Nephron progenitor cell (in vitro differentiated cells): ENCODE measurements around the gene CNTNAP2.
"Not testable (repeated sequence)": the region's sequence is repeated elsewhere in the genome, so short reads cannot be mapped to it uniquely, and the experiment has no call there.

Experiments used
- DNase-seq: peaks from one replicate; pipeline ENCODE4 v3.0.0; 2021
- H3K27ac Mint-ChIP-seq: 2 replicates; pipeline ENCODE4 v1.8.0; 2021; ENCODE audit warnings: mild to moderate bottlenecking, moderate library complexity, mixed read lengths
- H3K27me3 Mint-ChIP-seq: 2 replicates; pipeline ENCODE4 v1.8.0; 2021; ENCODE audit warnings: mild to moderate bottlenecking, low read depth, mixed read lengths; ENCODE audit not compliant: poor library complexity
- H3K36me3 Mint-ChIP-seq: 2 replicates; pipeline ENCODE4 v1.8.0; 2021; ENCODE audit warnings: low read depth, mixed read lengths
- H3K4me1 Mint-ChIP-seq: 2 replicates; pipeline ENCODE4 v1.8.0; 2021; ENCODE audit warnings: mixed read lengths
- H3K4me3 Mint-ChIP-seq: 2 replicates; pipeline ENCODE4 v1.8.0; 2021; ENCODE audit warnings: mild to moderate bottlenecking, moderate library complexity, mixed read lengths
- H3K9me3 Mint-ChIP-seq: 2 replicates; pipeline ENCODE4 v1.8.0; 2021; ENCODE audit warnings: mild to moderate bottlenecking, moderate library complexity, mixed read lengths
- CTCF ChIP-seq: fragments of 200-600 bp; sonication (generic); IDR thresholded peaks from 2 replicates; pipeline ENCODE4 v1.5.0; 2021; ENCODE audit warnings: antibody characterized with exemption

Gene CNTNAP2

DNA sequence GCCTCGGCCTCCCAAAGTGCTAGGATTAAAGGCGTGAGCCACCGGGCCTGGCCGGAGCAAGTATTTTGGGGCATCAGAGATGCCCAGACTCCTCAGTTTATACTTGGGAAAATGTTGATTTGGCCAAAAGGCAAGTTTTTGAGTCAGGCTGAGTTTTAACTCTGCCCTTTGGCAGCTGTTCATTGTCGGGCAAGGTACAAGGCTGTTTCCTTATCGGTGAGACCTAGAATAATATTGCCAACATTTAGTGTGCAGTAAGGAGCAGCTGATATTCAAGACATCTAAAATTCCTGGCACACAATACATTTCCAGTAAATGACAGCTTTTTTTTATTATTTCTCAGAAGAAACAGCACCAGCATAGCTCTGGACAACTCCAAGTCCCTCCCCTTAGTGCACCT is 2326.3 kb downstream of the CNTNAP2 start:
- TF ChIP-seq CTCF = no peak
- peaks cover 25% of the 10 kb centered on the region for H3K9me3 Mint-ChIP-seq
- H3K4me3 Mint-ChIP-seq = no peak overlapping the region
- H3K36me3 Mint-ChIP-seq = peaks cover 7% of the 10 kb centered on the region
- H3K27ac Mint-ChIP-seq = no peak overlapping the region
- H3K27me3 Mint-ChIP-seq = peaks cover 4% of the 10 kb centered on the region
- DNase-seq = no peak
- H3K4me1 Mint-ChIP-seq = no peaks in the 10 kb centered on the region

- no peak for DNase-seq
- Mint-ChIP-seq H3K4me1 (no peaks in the 10 kb centered on the region), H3K36me3 (peaks cover 7% of the 10 kb centered on the region), H3K27ac (no peak overlapping the region), H3K27me3 (peaks cover 4% of the 10 kb centered on the region), H3K4me3 (no peak overlapping the region), H3K9me3 (peaks cover 25% of the 10 kb centered on the region)
- no peak for TF ChIP-seq CTCF
Measured at GRCh38 chr7:148445260-148446044, 2328.9 kb downstream of the CNTNAP2 start.

DNA sequence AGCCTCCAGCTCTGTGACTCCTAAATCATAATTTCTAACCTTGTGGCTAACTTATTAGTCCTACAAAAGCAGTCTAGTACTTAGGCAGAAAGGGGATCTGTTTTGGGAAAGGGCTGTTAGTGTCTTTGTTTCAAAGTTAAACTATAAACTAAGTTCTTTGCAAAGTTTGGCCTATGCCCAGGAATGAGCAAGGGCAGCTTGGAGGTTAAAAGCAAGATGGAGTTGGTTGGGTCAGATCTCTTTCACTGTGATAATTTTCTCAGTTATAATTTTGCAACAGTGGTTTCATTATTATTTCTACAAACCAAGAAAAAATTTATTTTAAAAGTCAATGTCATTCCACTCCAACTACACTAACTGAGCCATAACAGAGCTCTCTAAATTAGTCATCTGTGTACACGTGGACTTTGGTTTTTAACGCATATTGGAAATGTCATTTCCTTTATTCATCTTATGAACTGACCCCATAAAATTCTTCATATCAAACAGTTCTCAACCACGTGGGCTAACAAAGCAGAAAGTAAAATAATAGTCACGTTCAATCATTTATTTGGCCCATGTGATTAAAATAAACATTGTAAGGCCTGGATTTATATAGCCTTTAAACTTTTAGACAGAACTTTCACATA is 2330.7 kb downstream of the CNTNAP2 start:
- Mint-ChIP-seq H3K36me3 (peaks cover 7% of the 10 kb centered on the region), H3K9me3 (peaks cover 25% of the 10 kb centered on the region), H3K4me1 (no peaks in the 10 kb centered on the region), H3K27ac (no peak overlapping the region), H3K4me3 (no peak overlapping the region), H3K27me3 (peaks cover 4% of the 10 kb centered on the region)
- DNase-seq = no peak
- no peak for TF ChIP-seq CTCF

GRCh38 chr7:148451526-148451925 is 2334.9 kb downstream of the CNTNAP2 start:
- not testable (repeated sequence) for H3K9me3 Mint-ChIP-seq, H3K27ac Mint-ChIP-seq, H3K27me3 Mint-ChIP-seq, H3K4me1 Mint-ChIP-seq, DNase-seq, H3K4me3 Mint-ChIP-seq, H3K36me3 Mint-ChIP-seq

DNA sequence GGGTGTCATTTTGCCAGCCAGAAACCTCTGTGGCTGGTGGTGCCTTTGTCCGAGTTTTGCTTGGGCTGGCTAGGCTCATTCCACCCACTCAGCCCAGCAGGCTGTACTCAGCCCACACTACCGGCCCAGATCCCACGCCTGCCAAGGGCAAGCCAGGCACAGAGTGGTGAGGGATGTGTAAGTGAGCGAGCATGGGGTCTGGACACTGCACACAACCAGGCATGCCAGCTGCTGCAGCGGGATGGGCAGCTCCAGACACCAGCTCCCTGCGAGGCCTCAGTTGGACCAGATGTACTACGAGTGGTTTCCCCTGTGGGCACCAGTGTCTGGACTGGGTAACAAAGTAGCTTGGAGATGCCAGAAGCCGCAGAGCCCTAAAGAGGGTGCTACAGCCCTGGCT is 2339.8 kb downstream of the CNTNAP2 start:
- TF ChIP-seq CTCF = no peak
- no peak overlapping the region for H3K4me3 Mint-ChIP-seq

GRCh38 chr7:148457310-148457921 is 2340.8 kb downstream of the CNTNAP2 start:
- Mint-ChIP-seq H3K27ac (no peak overlapping the region), H3K4me1 (no peaks in the 10 kb centered on the region), H3K9me3 (no peaks in the 10 kb centered on the region), H3K36me3 (no peaks in the 10 kb centered on the region), H3K4me3 (no peak overlapping the region), H3K27me3 (peaks cover 17% of the 10 kb centered on the region)
- no peak for DNase-seq
- TF ChIP-seq CTCF = no peak

More for the DNA sequence above, 2339.8 kb downstream of the CNTNAP2 start:
- H3K27me3 Mint-ChIP-seq = peaks cover 14% of the 10 kb centered on the region
- H3K9me3 Mint-ChIP-seq = no peaks in the 10 kb centered on the region
- H3K27ac Mint-ChIP-seq = no peak overlapping the region
- no peak for DNase-seq
- no peaks in the 10 kb centered on the region for H3K36me3 Mint-ChIP-seq
- no peaks in the 10 kb centered on the region for H3K4me1 Mint-ChIP-seq
